ENCODE results near the gene ACSS2.

DNA sequence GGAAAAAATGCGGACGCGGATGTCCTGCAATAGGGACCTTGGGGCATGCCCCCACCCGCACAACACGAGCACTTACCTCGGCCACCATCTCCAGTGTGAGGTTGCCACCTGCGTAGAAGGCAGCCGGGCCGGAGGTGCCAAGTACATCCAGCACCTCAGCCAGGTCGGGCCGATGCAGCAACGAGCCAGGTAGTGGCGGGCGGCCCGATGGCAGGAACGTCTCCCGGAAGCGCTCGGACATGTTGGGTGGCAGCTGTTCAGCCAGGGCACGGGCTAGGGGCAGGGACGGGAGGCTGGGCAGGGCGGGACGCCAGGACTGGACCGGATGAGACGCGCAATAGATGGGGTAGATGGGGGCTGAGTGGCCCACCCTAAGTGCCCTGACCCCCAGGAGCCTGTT lies 17.0 kb upstream of the ACSS2 start:
- TF ChIP-seq, protein P1, sequence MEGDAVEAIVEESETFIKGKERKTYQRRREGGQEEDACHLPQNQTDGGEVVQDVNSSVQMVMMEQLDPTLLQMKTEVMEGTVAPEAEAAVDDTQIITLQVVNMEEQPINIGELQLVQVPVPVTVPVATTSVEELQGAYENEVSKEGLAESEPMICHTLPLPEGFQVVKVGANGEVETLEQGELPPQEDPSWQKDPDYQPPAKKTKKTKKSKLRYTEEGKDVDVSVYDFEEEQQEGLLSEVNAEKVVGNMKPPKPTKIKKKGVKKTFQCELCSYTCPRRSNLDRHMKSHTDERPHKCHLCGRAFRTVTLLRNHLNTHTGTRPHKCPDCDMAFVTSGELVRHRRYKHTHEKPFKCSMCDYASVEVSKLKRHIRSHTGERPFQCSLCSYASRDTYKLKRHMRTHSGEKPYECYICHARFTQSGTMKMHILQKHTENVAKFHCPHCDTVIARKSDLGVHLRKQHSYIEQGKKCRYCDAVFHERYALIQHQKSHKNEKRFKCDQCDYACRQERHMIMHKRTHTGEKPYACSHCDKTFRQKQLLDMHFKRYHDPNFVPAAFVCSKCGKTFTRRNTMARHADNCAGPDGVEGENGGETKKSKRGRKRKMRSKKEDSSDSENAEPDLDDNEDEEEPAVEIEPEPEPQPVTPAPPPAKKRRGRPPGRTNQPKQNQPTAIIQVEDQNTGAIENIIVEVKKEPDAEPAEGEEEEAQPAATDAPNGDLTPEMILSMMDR (IDR thresholded peaks at IDR 0.05; ENCODE audit: borderline replicate concordance, extremely low read depth, low read length, poor library complexity, severe bottlenecking) = no peak
- no peak for TF ChIP-seq EZH2 (IDR thresholded peaks at IDR 0.05; ENCODE audit: borderline replicate concordance, low read depth, low read length, severe bottlenecking)

All from DND-41 (cell line).